Gastroesophageal sphincter (tissue), 4 donors: ENCODE results near the gene TLX2. TPM values are rescaled to one million over a fixed set of nuclear protein-coding genes. Genes with fewer than 3 reads are reported as not detected.

Experiments used
- ATAC-seq: fragments of 150-250 bp; one replicate; pipeline ENCODE4 v1.9.1; 2016; ENCODE audit warnings: mild to moderate bottlenecking, moderate library complexity
- H3K27ac ChIP-seq, 4 donors: fragments of 200-600 bp; sonication (generic) in 3 of 4; 1 replicate in 3 of 4; 2 replicates in 1 of 4; pipeline ENCODE4 v1.5.1; 2016 to 2019
- H3K27me3 ChIP-seq: fragments of 200-600 bp; sonication (generic); one replicate; pipeline ENCODE4 v1.5.1; 2019
- H3K36me3 ChIP-seq, 2 donors: fragments of 200-600 bp; sonication (generic); one replicate each; pipeline ENCODE4 v1.5.1; 2019; ENCODE audit warnings: control low read depth in 1 of 2
- H3K4me1 ChIP-seq, 3 donors: fragments of 200-600 bp; sonication (generic); 1 replicate in 2 of 3; 2 replicates in 1 of 3; pipeline ENCODE4 v1.5.1; 2016 to 2019; ENCODE audit warnings: control low read depth in 2 of 3
- H3K4me3 ChIP-seq, 2 donors: fragments of 200-600 bp; sonication (generic); one replicate each; pipeline ENCODE4 v1.5.1; 2019; ENCODE audit warnings: mild to moderate bottlenecking in 1 of 2, moderate library complexity in 1 of 2
- H3K9me3 ChIP-seq, 3 donors: fragments of 200-600 bp; sonication (generic); one replicate each; pipeline ENCODE4 v1.5.1; 2017 to 2019; ENCODE audit warnings: control low read depth in 2 of 3
- CTCF ChIP-seq, 4 experiments: fragments of 200-600 bp in 2 of 4; fragments of 450-650 bp in 2 of 4; sonication (generic) in 1 of 4; IDR thresholded peaks; one replicate each; pipeline ENCODE4 v1.5.1; 2017 to 2019; ENCODE audit warnings: antibody characterized with exemption in 4 of 4, mild to moderate bottlenecking in 2 of 4, moderate library complexity in 2 of 4
- EP300 ChIP-seq: sonication (generic); formaldehyde crosslinking; IDR thresholded peaks from one replicate; pipeline ENCODE4 v1.6.1; 2017; ENCODE audit warnings: antibody characterized with exemption, mild to moderate bottlenecking
- POLR2A ChIP-seq, 2 donors: fragments of 450-650 bp; IDR thresholded peaks; one replicate each; pipeline ENCODE4 v1.6.1; 2017; ENCODE audit warnings: antibody characterized with exemption in 2 of 2, mild to moderate bottlenecking in 2 of 2, moderate library complexity in 1 of 2
- POLR2AphosphoS5 ChIP-seq: sonication (generic); formaldehyde crosslinking; IDR thresholded peaks from one replicate; pipeline ENCODE4 v1.6.1; 2017; ENCODE audit warnings: antibody characterized with exemption
- WGBS, 2 donors: methylation state at CpG; one replicate each; pipeline ENCODE4 v1.1.5; 2018; ENCODE audit warnings: low coverage in 1 of 2; 5-methylcytosine and 5-hydroxymethylcytosine counted together
- total RNA-seq, 4 donors: library from RNA; depleted of rRNA; stranded (reverse); fragments of >200 nt; gene quantifications; one replicate each; pipeline ENCODE4 v1.1.0, GENCODE V29; 2016

TLX2 gene
- total RNA-seq, 4 donors from 2014 or later: 0.27 to 0.94 TPM; not detected in 2

DNA sequence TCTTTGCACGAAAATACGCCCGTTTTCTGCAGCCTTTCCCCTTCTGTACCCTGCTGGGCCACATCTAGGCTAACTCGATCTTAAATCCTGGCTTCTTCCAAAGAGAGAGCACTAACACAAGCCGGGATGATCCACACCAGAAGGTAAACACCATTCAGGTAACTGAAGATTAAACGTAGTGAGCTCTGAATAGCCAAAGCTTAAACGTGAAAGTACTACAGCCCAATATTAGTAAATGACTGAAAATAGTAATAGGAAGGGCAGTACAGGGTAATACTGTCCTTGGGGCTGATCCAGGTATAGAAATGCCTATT, 41.3 kb upstream of the TLX2 start:
- H3K27ac ChIP-seq: peak overlapping the region; percentile 52 to 89 (median 86)
- H3K27me3 ChIP-seq: no peaks in the 10 kb centered on the region
- H3K9me3 ChIP-seq: no peaks in the 10 kb centered on the region
- WGBS, 2 donors: 7 to 12% methylated on average over 7 of the region's 7 CpGs
- peaks cover 0 to 40% of the 10 kb centered on the region in 2 donors for H3K36me3 ChIP-seq
- TF ChIP-seq POLR2AphosphoS5: no peak
- no peak for TF ChIP-seq POLR2A (IDR thresholded peaks at IDR 0.05)
- no peak for TF ChIP-seq CTCF (IDR thresholded peaks at IDR 0.05)
- TF ChIP-seq EP300: no peak
- ATAC-seq: peak; percentile 2
- H3K4me3 ChIP-seq: peak overlapping the region; percentile 43 to 63
- H3K4me1 ChIP-seq: peaks cover 4 to 27% (median 10%) of the 10 kb centered on the region in 3 donors

DNA sequence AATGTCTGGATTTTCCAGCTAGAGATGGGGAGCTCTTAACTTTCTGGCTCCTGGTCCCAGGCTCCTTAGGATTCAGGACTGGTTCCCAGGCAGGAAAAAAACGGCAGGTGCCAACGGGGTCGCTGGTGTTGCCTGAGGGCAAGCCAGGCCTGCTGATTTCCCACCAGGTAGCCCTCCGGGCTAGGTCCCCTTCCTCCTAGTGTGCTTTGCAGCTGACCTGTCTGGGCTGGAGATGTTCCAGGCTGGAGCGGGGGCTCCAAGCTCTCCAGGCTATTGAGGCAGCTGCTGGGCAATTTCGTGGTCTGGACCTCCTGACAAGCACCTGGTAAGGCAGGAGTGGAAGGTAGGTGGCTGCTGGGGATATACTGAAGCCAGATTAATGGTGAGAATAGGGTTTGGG, 39.8 kb upstream of the TLX2 start:
- whole genome bisulfite sequencing, 2 donors: no CpG with 5 or more reads among the region's 6 CpGs
- no peak overlapping the region for H3K27ac ChIP-seq
- H3K27me3 ChIP-seq: no peaks in the 10 kb centered on the region
- TF ChIP-seq POLR2AphosphoS5 (no peak), EP300 (no peak), POLR2A (IDR thresholded peaks at IDR 0.05) (no peak)
- H3K9me3 ChIP-seq: no peaks in the 10 kb centered on the region
- no peak for ATAC-seq
- H3K4me1 ChIP-seq: peaks cover 4 to 27% (median 10%) of the 10 kb centered on the region in 3 donors
- H3K36me3 ChIP-seq: peaks cover 0 to 55% of the 10 kb centered on the region in 2 donors
- H3K4me3 ChIP-seq: no peak overlapping the region

GRCh38 chr2:74474899-74475298, 39.4 kb upstream of the TLX2 start:
- Histone ChIP-seq H3K4me3 (no peak overlapping the region), H3K9me3 (no peaks in the 10 kb centered on the region), H3K27ac (no peak overlapping the region), H3K36me3 (peaks cover 0 to 60% of the 10 kb centered on the region in 2 donors), H3K27me3 (no peaks in the 10 kb centered on the region), H3K4me1 (peaks cover 4 to 30% (median 10%) of the 10 kb centered on the region in 3 donors)
- ATAC-seq: no peak
- TF ChIP-seq EP300: no peak
- no peak for TF ChIP-seq CTCF (IDR thresholded peaks at IDR 0.05)
- TF ChIP-seq POLR2AphosphoS5: no peak
- TF ChIP-seq POLR2A (IDR thresholded peaks at IDR 0.05): no peak
- WGBS, 2 donors: 92% methylated on average over 2 of the region's 5 CpGs; no CpG with 5 or more reads in 1 of the 2 donors

GRCh38 chr2:74481431-74481830, 32.8 kb upstream of the TLX2 start:
- 80% methylated on average over 1 of the region's 3 CpGs; no CpG with 5 or more reads in 1 of the 2 donors for WGBS, 2 donors
- Histone ChIP-seq H3K36me3 (peaks cover 0 to 73% of the 10 kb centered on the region in 2 donors), H3K9me3 (no peaks in the 10 kb centered on the region), H3K27ac (peak overlapping the region in 3 of 4 donors; percentile 87 to 97 (median 88)), H3K27me3 (no peaks in the 10 kb centered on the region), H3K4me1 (peaks cover 0 to 43% (median 19%) of the 10 kb centered on the region in 3 donors), H3K4me3 (peak overlapping the region; percentile 57 to 90)
- no peak for ATAC-seq
- TF ChIP-seq CTCF (IDR thresholded peaks at IDR 0.05): no peak
- TF ChIP-seq POLR2AphosphoS5: no peak
- no peak for TF ChIP-seq POLR2A (IDR thresholded peaks at IDR 0.05)
- no peak for TF ChIP-seq EP300

GRCh38 chr2:74481961-74482800, 32.1 kb upstream of the TLX2 start:
- Histone ChIP-seq H3K9me3 (no peaks in the 10 kb centered on the region), H3K27ac (peak overlapping the region; percentile 54 to 97 (median 88)), H3K4me3 (peak overlapping the region; percentile 57 to 90), H3K4me1 (peaks cover 0 to 43% (median 19%) of the 10 kb centered on the region in 3 donors), H3K27me3 (no peaks in the 10 kb centered on the region), H3K36me3 (peaks cover 0 to 73% of the 10 kb centered on the region in 2 donors)
- peak; percentile 62 for ATAC-seq
- WGBS, 2 donors: no CpG with 5 or more reads among the region's 80 CpGs
- no peak for TF ChIP-seq EP300
- TF ChIP-seq CTCF (IDR thresholded peaks at IDR 0.05): no peak
- no peak for TF ChIP-seq POLR2AphosphoS5
- no peak for TF ChIP-seq POLR2A (IDR thresholded peaks at IDR 0.05)
